Cardiac muscle cell (in vitro differentiated cells and primary cell): Measurements from ENCODE around the gene PRPF6. TPM values are rescaled to one million over a fixed set of nuclear protein-coding genes. Genes with fewer than 3 reads are reported as not detected.

Experiments
- DNase-seq, 2 donors: peaks; one replicate each; pipeline versions ENCODE4 v3.0.0 to v3.0.0-alpha.2; 2010 to 2017; ENCODE audit warnings: low read depth in 1 of 2, low spot score in 1 of 2
- H3K27ac ChIP-seq: fragments of 200-600 bp; sonication (generic); 2 replicates; pipeline ENCODE4 v1.5.1; 2016
- H3K27me3 ChIP-seq: fragments of 200-600 bp; sonication (generic); 2 replicates; pipeline ENCODE4 v1.6.0; 2016; ENCODE audit warnings: control low read depth
- H3K36me3 ChIP-seq: fragments of 200-600 bp; sonication (generic); 2 replicates; pipeline ENCODE4 v1.5.1; 2016; ENCODE audit warnings: control low read depth
- H3K4me1 ChIP-seq: fragments of 200-600 bp; sonication (generic); 2 replicates; pipeline ENCODE4 v1.8.1; 2017; ENCODE audit warnings: low read depth, mild to moderate bottlenecking, mixed run types
- H3K4me3 ChIP-seq: fragments of 200-600 bp; sonication (generic); 2 replicates; pipeline ENCODE4 v1.5.1; 2016; ENCODE audit warnings: mild to moderate bottlenecking
- H3K9me3 ChIP-seq: fragments of 200-600 bp; sonication (generic); 2 replicates; pipeline ENCODE4 v1.5.1; 2017; ENCODE audit warnings: low read depth, mild to moderate bottlenecking, control low read depth
- polyA plus RNA-seq: library from polyadenylated mRNA; unstranded; fragments of >200 nt; fragmentation: Nextera tagmentation; extraction: Ambion mirVana; gene quantifications from 2 replicates; pipeline ENCODE4 v1.2.1, GENCODE V29; 2016
- total RNA-seq: library from RNA; depleted of rRNA; stranded (reverse); fragments of >200 nt; gene quantifications from 2 replicates; pipeline ENCODE4 v1.2.3, GENCODE V29; 2016
- TF ChIP-seq, protein P1 (sequence below): IDR thresholded peaks from 2 replicates; pipeline ENCODE4 v1.5.1; 2012; ENCODE audit warnings: low read depth, mild to moderate bottlenecking, low read length

The PRPF6 gene
- total and polyA plus RNA-seq, 2 experiments from 2014 or later: 67.6 to 73.5 TPM

DNA sequence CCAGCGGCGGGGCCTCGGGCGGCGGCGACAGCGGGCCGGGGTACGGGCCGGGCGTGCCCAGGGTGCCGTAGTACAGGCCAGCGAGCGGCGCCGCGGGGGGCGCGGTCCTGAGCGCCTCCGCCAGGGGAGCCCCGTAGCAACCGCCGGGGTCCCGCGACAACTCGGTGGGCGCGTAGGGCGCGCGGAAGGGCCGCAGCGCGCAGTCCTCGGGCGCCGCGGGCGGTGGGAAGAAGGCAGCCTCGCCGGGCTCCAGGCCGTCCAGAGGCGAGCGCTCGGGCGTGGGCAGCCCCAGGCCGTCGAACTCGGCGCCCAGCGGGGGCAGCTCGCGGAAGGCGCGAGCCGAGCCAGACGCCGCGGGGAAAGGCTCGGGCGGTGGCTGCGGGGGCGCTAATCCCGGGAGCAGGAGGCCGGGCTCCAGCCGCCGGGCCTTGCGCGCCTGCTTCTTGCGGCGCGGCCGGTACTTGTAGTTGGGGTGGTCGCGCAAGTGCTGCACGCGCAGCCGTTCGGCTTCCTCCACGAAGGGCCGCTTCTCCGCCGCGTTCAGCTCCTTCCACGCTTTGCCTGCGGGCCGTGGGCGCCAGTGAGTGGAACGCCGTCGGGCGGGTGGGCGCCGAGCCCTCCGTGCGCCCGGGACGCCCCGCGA is 67.6 kb downstream of the PRPF6 start:
- no peak overlapping the region for H3K27ac ChIP-seq
- peak; percentile 14 to 21 for DNase-seq
- peaks cover 79% of the 10 kb centered on the region for H3K27me3 ChIP-seq
- H3K36me3 ChIP-seq: no peaks in the 10 kb centered on the region
- H3K9me3 ChIP-seq: no peaks in the 10 kb centered on the region
- TF ChIP-seq, protein P1, sequence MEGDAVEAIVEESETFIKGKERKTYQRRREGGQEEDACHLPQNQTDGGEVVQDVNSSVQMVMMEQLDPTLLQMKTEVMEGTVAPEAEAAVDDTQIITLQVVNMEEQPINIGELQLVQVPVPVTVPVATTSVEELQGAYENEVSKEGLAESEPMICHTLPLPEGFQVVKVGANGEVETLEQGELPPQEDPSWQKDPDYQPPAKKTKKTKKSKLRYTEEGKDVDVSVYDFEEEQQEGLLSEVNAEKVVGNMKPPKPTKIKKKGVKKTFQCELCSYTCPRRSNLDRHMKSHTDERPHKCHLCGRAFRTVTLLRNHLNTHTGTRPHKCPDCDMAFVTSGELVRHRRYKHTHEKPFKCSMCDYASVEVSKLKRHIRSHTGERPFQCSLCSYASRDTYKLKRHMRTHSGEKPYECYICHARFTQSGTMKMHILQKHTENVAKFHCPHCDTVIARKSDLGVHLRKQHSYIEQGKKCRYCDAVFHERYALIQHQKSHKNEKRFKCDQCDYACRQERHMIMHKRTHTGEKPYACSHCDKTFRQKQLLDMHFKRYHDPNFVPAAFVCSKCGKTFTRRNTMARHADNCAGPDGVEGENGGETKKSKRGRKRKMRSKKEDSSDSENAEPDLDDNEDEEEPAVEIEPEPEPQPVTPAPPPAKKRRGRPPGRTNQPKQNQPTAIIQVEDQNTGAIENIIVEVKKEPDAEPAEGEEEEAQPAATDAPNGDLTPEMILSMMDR: no peak
- no peaks in the 10 kb centered on the region for H3K4me1 ChIP-seq
- peak overlapping the region; percentile 6 for H3K4me3 ChIP-seq

DNA sequence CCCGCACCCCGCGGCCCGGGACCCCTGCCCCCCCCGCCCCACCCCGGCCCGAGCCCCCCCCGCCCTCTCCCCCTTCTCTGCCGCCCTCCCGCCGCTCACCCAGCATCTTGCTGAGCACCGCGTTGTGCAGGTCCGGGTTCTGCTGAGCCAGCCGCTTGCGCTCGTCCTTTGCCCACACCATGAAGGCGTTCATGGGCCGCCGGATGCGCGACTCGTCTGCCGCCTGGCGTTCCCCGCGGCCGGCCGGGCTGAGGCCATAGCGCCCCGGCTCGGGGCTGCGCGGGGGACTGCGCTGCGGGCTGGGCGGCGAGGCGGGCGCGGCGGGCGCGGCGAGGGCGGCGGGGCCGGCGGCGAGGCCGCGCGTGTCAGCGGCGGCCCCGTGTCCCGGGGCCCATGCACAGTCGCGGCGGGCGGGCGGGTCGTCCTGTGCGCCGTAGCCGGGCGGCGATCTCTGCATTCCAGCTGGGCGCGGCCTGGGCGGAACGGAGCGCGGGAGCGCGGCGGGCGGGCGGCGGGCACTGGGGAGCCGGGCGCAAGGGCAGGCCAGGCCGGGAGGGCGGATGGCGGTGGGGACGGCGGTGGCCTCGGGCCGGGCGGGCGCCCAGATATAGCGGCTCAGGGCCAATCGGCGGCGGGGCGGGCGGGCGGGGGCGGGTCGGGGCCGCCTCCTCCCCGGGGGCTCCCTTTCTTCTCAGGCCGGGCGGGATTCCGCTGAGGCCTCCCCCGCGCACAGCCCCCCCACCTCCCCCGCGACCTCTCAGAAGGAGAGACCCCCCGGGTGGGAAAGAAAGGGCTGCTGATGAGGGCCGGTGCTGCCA is 68.3 kb downstream of the PRPF6 start, which contains the start of gene SOX18:
TSS of gene SOX18 (minus strand) at position 580 of the 818 bp plus-strand sequence. CDS start at position 457, 123 bp downstream.
- TF ChIP-seq, protein P1: no peak
- H3K36me3 ChIP-seq: no peaks in the 10 kb centered on the region
- H3K9me3 ChIP-seq: no peaks in the 10 kb centered on the region
- peaks cover 5% of the 10 kb centered on the region for H3K4me1 ChIP-seq
- DNase-seq: peak; percentile 56 to 64
- H3K27me3 ChIP-seq: peaks cover 72% of the 10 kb centered on the region
- no peak within 1 kb of the TSS for H3K27ac ChIP-seq
- H3K4me3 ChIP-seq: peak within 1 kb of the TSS; percentile 20

- Histone ChIP-seq H3K4me1 (peaks cover 5% of the 10 kb centered on the region), H3K27me3 (peaks cover 66% of the 10 kb centered on the region), H3K27ac (no peak overlapping the region), H3K36me3 (no peaks in the 10 kb centered on the region), H3K9me3 (no peaks in the 10 kb centered on the region), H3K4me3 (peak overlapping the region; percentile 20)
- DNase-seq: peak in 1 of 2 donors; percentile 45
- TF ChIP-seq, protein P1: no peak
Observed at GRCh38 chr20:64049878-64050260, 68.9 kb downstream of the PRPF6 start.

DNA sequence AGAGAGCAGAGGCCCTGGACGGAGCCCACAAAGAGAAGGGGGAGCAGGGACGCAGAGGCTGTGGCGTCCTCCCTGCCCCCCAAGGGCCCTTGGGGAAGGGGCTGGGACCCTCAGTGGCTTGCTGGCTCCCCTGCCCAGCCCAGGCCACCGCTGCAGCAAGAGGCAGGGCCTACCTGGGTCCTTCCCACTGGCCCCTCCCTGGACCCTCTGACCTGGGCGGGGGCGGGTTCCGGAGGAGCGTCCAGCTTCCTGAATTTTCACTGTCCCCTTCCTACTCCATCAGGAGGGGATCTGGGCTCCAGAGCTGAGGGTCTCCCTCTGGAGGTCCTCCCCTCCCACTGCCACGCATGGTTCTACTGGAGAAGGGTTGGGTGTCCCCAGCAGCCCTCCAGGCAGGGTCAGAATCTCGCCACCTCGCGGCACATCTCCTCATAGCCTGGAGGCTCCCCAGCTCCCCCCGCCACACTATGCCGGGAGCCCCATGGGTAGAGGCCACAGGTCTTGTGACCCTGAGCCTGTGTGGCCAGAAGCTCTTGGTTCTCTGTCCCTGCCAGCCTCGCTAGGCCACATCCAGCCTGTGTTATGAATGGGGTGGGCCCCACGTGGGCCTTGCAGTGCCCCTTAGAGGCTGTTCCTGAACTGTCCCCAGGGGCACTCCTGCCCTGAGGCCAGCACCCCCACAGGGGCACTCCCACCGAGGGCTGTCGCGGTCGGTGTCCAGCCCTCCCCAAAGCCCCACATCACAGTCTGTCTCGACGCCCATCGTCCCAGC is 69.5 kb downstream of the PRPF6 start:
- no peaks in the 10 kb centered on the region for H3K9me3 ChIP-seq
- no peak overlapping the region for H3K4me3 ChIP-seq
- peaks cover 60% of the 10 kb centered on the region for H3K27me3 ChIP-seq
- TF ChIP-seq, protein P1: no peak
- H3K36me3 ChIP-seq: no peaks in the 10 kb centered on the region
- H3K27ac ChIP-seq: no peak overlapping the region
- DNase-seq: no peak
- H3K4me1 ChIP-seq: peaks cover 5% of the 10 kb centered on the region

GRCh38 chr20:64051033-64051452 is 70.1 kb downstream of the PRPF6 start:
- H3K36me3 ChIP-seq: no peaks in the 10 kb centered on the region
- no peak overlapping the region for H3K4me3 ChIP-seq
- H3K4me1 ChIP-seq: peaks cover 5% of the 10 kb centered on the region
- H3K9me3 ChIP-seq: no peaks in the 10 kb centered on the region
- no peak overlapping the region for H3K27ac ChIP-seq
- no peak for DNase-seq
- peaks cover 54% of the 10 kb centered on the region for H3K27me3 ChIP-seq
- TF ChIP-seq, protein P1: no peak
